Measurements from ENCODE around the gene PLEKHA7. TPM values are rescaled to one million over a fixed set of nuclear protein-coding genes. Genes with fewer than 3 reads are reported as not detected.
"Not testable (repeated sequence)": the region's sequence is repeated elsewhere in the genome, so short reads cannot be mapped to it uniquely, and the experiment has no call there.

Gene PLEKHA7
- total RNA-seq, 2 experiments from 2014 or later: 0.13 TPM; not detected in 1

- H3K36me3 ChIP-seq (ENCODE audit: insufficient read depth, low read length): no peaks in the 10 kb centered on the region
- no peaks in the 10 kb centered on the region for H3K9me2 ChIP-seq (ENCODE audit: insufficient read depth, low read length)
- no peak overlapping the region for H3K27ac ChIP-seq (ENCODE audit: low read depth, low read length, poor library complexity, severe bottlenecking)
- H3K4me3 ChIP-seq (ENCODE audit: low read depth, low read length, poor library complexity, severe bottlenecking): no peak overlapping the region
- H3K9me3 ChIP-seq (ENCODE audit: low read length): no peaks in the 10 kb centered on the region
- no peaks in the 10 kb centered on the region for H3K4me1 ChIP-seq (ENCODE audit: insufficient read depth, low read length, poor library complexity, severe bottlenecking)
- H3K4me2 ChIP-seq (ENCODE audit: low read length): no peak overlapping the region
- H4K20me1 ChIP-seq (ENCODE audit: insufficient read depth, low read length): no peaks in the 10 kb centered on the region
- POLR2A ChIA-PET: interaction anchor here (0.7 kb wide), 1 partner anchor 1356 kb away, joined by 3 read pairs; no protein-coding TSS in a partner anchor
- intact Hi-C loops (cut with micrococcal nuclease; ENCODE audit: unreplicated experiment): no loop called here
- no peaks in the 10 kb centered on the region for H3K79me2 ChIP-seq (ENCODE audit: insufficient read depth, low read depth, low read length)
- CTCF ChIA-PET (ENCODE audit: unreplicated experiment): no interaction called here
- no TSS peak for BruUV-seq (replicated peaks)
- TF ChIP-seq EZH2phosphoT487 (IDR thresholded peaks at IDR 0.05; ENCODE audit: borderline replicate concordance, low read depth, low read length): no peak
- TF ChIP-seq CTCF (conservative IDR thresholded peaks at IDR 0.05; ENCODE audit: low read length): no peak
- no peak for DNase-seq (ENCODE audit: low spot score)
- no peak overlapping the region for H2AFZ ChIP-seq (ENCODE audit: low read length)
These were observed 142.8 kb downstream of the PLEKHA7 start for GRCh38 chr11:16871368-16871767.

- intact Hi-C loops (cut with micrococcal nuclease; ENCODE audit: unreplicated experiment): no loop called here
- H3K4me3 ChIP-seq (ENCODE audit: low read depth, low read length, poor library complexity, severe bottlenecking): no peak overlapping the region
- no peaks in the 10 kb centered on the region for H3K9me2 ChIP-seq (ENCODE audit: insufficient read depth, low read length)
- no peak for DNase-seq (ENCODE audit: low spot score)
- no peaks in the 10 kb centered on the region for H3K79me2 ChIP-seq (ENCODE audit: insufficient read depth, low read depth, low read length)
- no peaks in the 10 kb centered on the region for H3K36me3 ChIP-seq (ENCODE audit: insufficient read depth, low read length)
- TF ChIP-seq CTCF (conservative IDR thresholded peaks at IDR 0.05; ENCODE audit: low read length) (no peak), EZH2phosphoT487 (IDR thresholded peaks at IDR 0.05; ENCODE audit: borderline replicate concordance, low read depth, low read length) (no peak)
- POLR2A ChIA-PET: no interaction called here
- H3K27ac ChIP-seq (ENCODE audit: low read depth, low read length, poor library complexity, severe bottlenecking): no peak overlapping the region
- CTCF ChIA-PET (ENCODE audit: unreplicated experiment): no interaction called here
- no peaks in the 10 kb centered on the region for H3K4me1 ChIP-seq (ENCODE audit: insufficient read depth, low read length, poor library complexity, severe bottlenecking)
- no peak overlapping the region for H3K4me2 ChIP-seq (ENCODE audit: low read length)
- H4K20me1 ChIP-seq (ENCODE audit: insufficient read depth, low read length): no peaks in the 10 kb centered on the region
- no peak overlapping the region for H2AFZ ChIP-seq (ENCODE audit: low read length)
- no peaks in the 10 kb centered on the region for H3K9me3 ChIP-seq (ENCODE audit: low read length)
- no TSS peak for BruUV-seq (replicated peaks)
These were observed 147.1 kb downstream of the PLEKHA7 start for GRCh38 chr11:16867097-16867496.

- H3K27ac ChIP-seq (ENCODE audit: low read depth, low read length, poor library complexity, severe bottlenecking); H3K4me3 ChIP-seq (ENCODE audit: low read depth, low read length, poor library complexity, severe bottlenecking); intact Hi-C loops (cut with micrococcal nuclease; ENCODE audit: unreplicated experiment); H3K79me2 ChIP-seq (ENCODE audit: insufficient read depth, low read depth, low read length); CTCF ChIA-PET (ENCODE audit: unreplicated experiment); DNase-seq (ENCODE audit: low spot score); H3K4me1 ChIP-seq (ENCODE audit: insufficient read depth, low read length, poor library complexity, severe bottlenecking); H3K9me3 ChIP-seq (ENCODE audit: low read length); H4K20me1 ChIP-seq (ENCODE audit: insufficient read depth, low read length); H3K9me2 ChIP-seq (ENCODE audit: insufficient read depth, low read length); H2AFZ ChIP-seq (ENCODE audit: low read length); H3K36me3 ChIP-seq (ENCODE audit: insufficient read depth, low read length); POLR2A ChIA-PET; BruUV-seq (replicated peaks); H3K4me2 ChIP-seq (ENCODE audit: low read length): not testable (repeated sequence)
These were observed 149.8 kb downstream of the PLEKHA7 start for GRCh38 chr11:16864428-16864827.
